ENCODE data around the gene PIK3C2B. TPM values are rescaled to one million over a fixed set of nuclear protein-coding genes. Genes with fewer than 3 reads are reported as not detected.

PIK3C2B gene
- total and polyA plus RNA-seq, 2 donors (not counting 1 experiment from before 2014, with no cell fraction given), result 90.3 to 142 TPM

GRCh38 chr1:204466416-204467405 lies 27.9 kb downstream of the PIK3C2B start:
- Histone ChIP-seq H3K79me2 (ENCODE audit: control insufficient read depth, insufficient read depth, low read length) (peaks cover 56% of the 10 kb centered on the region), H3K9ac (ENCODE audit: low read length) (peak overlapping the region; percentile 11), H3K36me3 (replicated peaks in 1 of 2; ENCODE audit: control extremely low read depth in 1 of 2, control insufficient read depth in 1 of 2, extremely low read depth in 1 of 2, insufficient read depth in 2 of 2, low read length in 1 of 2) (peaks cover 0 to 31% of the 10 kb centered on the region in 2 experiments), H3K27ac (ENCODE audit: low read length in 2 of 2) (peak overlapping the region; percentile 57 to 72), H4K20me1 (ENCODE audit: control insufficient read depth, insufficient read depth, low read length, poor library complexity, severe bottlenecking) (peaks cover 8% of the 10 kb centered on the region), H3K4me1 (ENCODE audit: control insufficient read depth in 2 of 2, insufficient read depth in 2 of 2, low read length in 2 of 2) (peaks cover 68 to 70% of the 10 kb centered on the region in 2 donors), H3K4me2 (replicated peaks; ENCODE audit: low read depth, low read length, poor library complexity, severe bottlenecking) (peak overlapping the region; percentile 68), H3K9me3 (ENCODE audit: control extremely low read depth in 1 of 3, control insufficient read depth in 2 of 3, insufficient read depth in 1 of 3, low read length in 2 of 3) (no peaks in the 10 kb centered on the region), H3K27me3 (replicated peaks in 1 of 4; ENCODE audit: control extremely low read depth in 1 of 4, control insufficient read depth in 3 of 4, insufficient read depth in 4 of 4, low read length in 3 of 4) (no peaks in the 10 kb centered on the region), H3K4me3 (ENCODE audit: control extremely low read depth in 1 of 5, extremely low read depth in 1 of 5, insufficient read depth in 1 of 5, low read depth in 2 of 5, low read length in 4 of 5) (peak overlapping the region in 1 of 5 experiments; percentile 25), H2AFZ (ENCODE audit: insufficient read depth, low read depth, low read length, poor library complexity, severe bottlenecking) (peak overlapping the region; percentile 10)
- no peak for TF ChIP-seq EZH2 (IDR thresholded peaks at IDR 0.05; ENCODE audit: borderline replicate concordance, insufficient read depth, low read depth, low read length, poor library complexity, severe bottlenecking)
- TF ChIP-seq CTCF (IDR thresholded peaks at IDR 0.05), result no peak
- Mint-ChIP-seq H3K4me1 (peaks cover 76% of the 10 kb centered on the region), H3K9me3 (ENCODE audit: insufficient read depth) (no peaks in the 10 kb centered on the region), H3K27ac (peak overlapping the region; percentile 95), H3K4me3 (peak overlapping the region; percentile 80), H3K27me3 (no peaks in the 10 kb centered on the region)
- 92% methylated on average over 12 of the region's 17 CpGs for WGBS (ENCODE audit: insufficient coverage)
- ChIA-PET CTCF (interaction anchor here (0.6 to 43.9 kb wide), 11 partner anchors 12 to 68 kb away, joined by 3 to 1884 read pairs (median 7); partner anchors contain the start of gene PIK3C2B), POLR2A (interaction anchor here (0.6 to 2.5 kb wide), 14 partner anchors 9 to 56 kb away, joined by 3 to 17 read pairs (median 5); partner anchors contain the start of gene PIK3C2B)
- intact Hi-C loops (cut with micrococcal nuclease), result loop anchor here (1.0 kb wide), 2 partner anchors 12 to 28 kb away; partner anchors contain the start of gene PIK3C2B
- ATAC-seq (ENCODE audit: low read depth), result no peak
- DNase-seq, result no peak
